Daoy (cell line): ENCODE measurements around the gene SLC35F3. TPM values are rescaled to one million over a fixed set of nuclear protein-coding genes. Genes with fewer than 3 reads are reported as not detected.
"Not testable (repeated sequence)": the region's sequence is repeated elsewhere in the genome, so short reads cannot be mapped to it uniquely, and the experiment has no call there.

Experiments
- DNase-seq: peaks from one replicate; pipeline ENCODE4 v3.0.0-alpha.2; 2015; ENCODE audit warnings: low read depth
- total RNA-seq: library from RNA; depleted of rRNA; stranded (reverse); fragments of >200 nt; shearing (Covaris generic); gene quantifications from 2 replicates; pipeline ENCODE4 v1.2.3, GENCODE V29; 2014

Gene SLC35F3
- total RNA-seq, 1 experiment from 2014 or later: 7.5 TPM

GRCh38 chr1:234140388-234140787 lies 235.9 kb downstream of the SLC35F3 start:
- no peak for DNase-seq

- DNase-seq: no peak
Measured at GRCh38 chr1:234141006-234141405, 236.5 kb downstream of the SLC35F3 start.

GRCh38 chr1:234143681-234144080 lies 239.2 kb downstream of the SLC35F3 start:
- DNase-seq: no peak

GRCh38 chr1:234144901-234145300 lies 240.4 kb downstream of the SLC35F3 start:
- DNase-seq: no peak

GRCh38 chr1:234148350-234148749 lies 243.9 kb downstream of the SLC35F3 start:
- DNase-seq: no peak

- DNase-seq: peak; percentile 10
Measured at GRCh38 chr1:234148816-234149215, 244.3 kb downstream of the SLC35F3 start.

- peak; percentile 65 for DNase-seq
Measured at GRCh38 chr1:234149217-234149616, 244.7 kb downstream of the SLC35F3 start.

GRCh38 chr1:234150892-234151291 lies 246.4 kb downstream of the SLC35F3 start:
- no peak for DNase-seq

GRCh38 chr1:234152344-234152743 lies 247.9 kb downstream of the SLC35F3 start:
- not testable (repeated sequence) for DNase-seq

- peak; percentile 62 for DNase-seq
Measured at GRCh38 chr1:234154320-234155251, 250.1 kb downstream of the SLC35F3 start.

GRCh38 chr1:234162661-234163060 lies 258.2 kb downstream of the SLC35F3 start:
- no peak for DNase-seq

GRCh38 chr1:234163267-234163919 lies 258.9 kb downstream of the SLC35F3 start:
- no peak for DNase-seq

- no peak for DNase-seq
Measured at GRCh38 chr1:234164098-234164709, 259.7 kb downstream of the SLC35F3 start.

- no peak for DNase-seq
Measured at GRCh38 chr1:234168061-234168724, 263.7 kb downstream of the SLC35F3 start.

- DNase-seq: no peak
Measured at GRCh38 chr1:234169161-234169849, 264.8 kb downstream of the SLC35F3 start.

- DNase-seq: no peak
Measured at GRCh38 chr1:234170067-234170466, 265.6 kb downstream of the SLC35F3 start.

- no peak for DNase-seq
Measured at GRCh38 chr1:234170622-234171021, 266.1 kb downstream of the SLC35F3 start.

- no peak for DNase-seq
Measured at GRCh38 chr1:234173968-234174367, 269.5 kb downstream of the SLC35F3 start.

- DNase-seq: no peak
Measured at GRCh38 chr1:234175363-234175762, 270.9 kb downstream of the SLC35F3 start.

- DNase-seq: no peak
Measured at GRCh38 chr1:234176000-234176399, 271.5 kb downstream of the SLC35F3 start.

GRCh38 chr1:234176847-234177246 lies 272.4 kb downstream of the SLC35F3 start:
- not testable (repeated sequence) for DNase-seq
